GM12878 (cell line): Measurements from ENCODE around the gene PAFAH2. TPM values are rescaled to one million over a fixed set of nuclear protein-coding genes. Genes with fewer than 3 reads are reported as not detected.
"Not testable (repeated sequence)": the region's sequence is repeated elsewhere in the genome, so short reads cannot be mapped to it uniquely, and the experiment has no call there.

Experiments used
- ATAC-seq: fragments of 200-7000 bp; cut with Tn5 transposase; 3 replicates; pipeline ENCODE4 v1.9.1; 2020; ENCODE audit warnings: mild to moderate bottlenecking, moderate library complexity
- BruUV-seq: library from RNA; stranded (reverse); fragments of 400-500 nt; replicated peaks from 2 replicates; lab custom pipeline; 2021; lab: Mats Ljungman, UMichigan
- CTCF ChIA-PET: fragments of 300-600 bp; sonication (Branson Sonifier 250); formaldehyde crosslinking; extraction: SDS; loops from one replicate; lab custom pipeline; 2021; ENCODE audit warnings: inconsistent platforms; lab: Yijun Ruan, JAX
- POLR2A ChIA-PET: fragments of 350-600 bp; formaldehyde crosslinking; extraction: SDS; loops from one replicate; lab custom pipeline; 2021; ENCODE audit warnings: inconsistent platforms; lab: Charles Lee
- RAD21 ChIA-PET: fragments of 300-600 bp; sonication (Branson Sonifier 250); formaldehyde crosslinking; loops from one replicate; lab custom pipeline; 2023; ENCODE audit warnings: antibody characterized with exemption; ENCODE audit not compliant: unreplicated experiment; lab: Charles Lee
- SMC1A ChIA-PET: fragments of 300-600 bp; sonication (Branson Sonifier 250); formaldehyde crosslinking; loops from one replicate; lab custom pipeline; 2023; ENCODE audit not compliant: unreplicated experiment, uncharacterized antibody; lab: Charles Lee
- DNase-seq: peaks from one replicate; pipeline ENCODE4 v3.0.0-alpha.2; 2011; ENCODE audit warnings: low read depth, low spot score
- FAIRE-seq: peaks from 3 replicates; lab custom pipeline; 2011; peaks lifted over from hg19 to GRCh38; lab: Jason Lieb, UNC
- H2AFZ ChIP-seq: 2 replicates; pipeline ENCODE4 v1.6.0; 2011; ENCODE audit warnings: low read depth, low read length, control low read depth; ENCODE audit not compliant: control insufficient read depth
- H3K27ac ChIP-seq: 2 replicates; pipeline ENCODE4 v1.5.1; 2011; ENCODE audit warnings: control low read depth; ENCODE audit not compliant: control insufficient read depth, insufficient read depth
- H3K27me3 ChIP-seq, 2 experiments: replicated peaks in 1 of 2; 2 replicates each; pipeline versions ENCODE4 v1.6.0 to v1.6.1; 2011; ENCODE audit warnings: low read length in 1 of 2; ENCODE audit not compliant: control insufficient read depth in 2 of 2, insufficient read depth in 2 of 2
- H3K36me3 ChIP-seq, 2 experiments: 2 replicates each; pipeline ENCODE4 v1.5.1; 2011; ENCODE audit warnings: low read length in 1 of 2; ENCODE audit not compliant: control insufficient read depth in 2 of 2, insufficient read depth in 2 of 2
- H3K4me1 ChIP-seq: 2 replicates; pipeline ENCODE4 v1.6.1; 2011; ENCODE audit warnings: mild to moderate bottlenecking, low read length, moderate library complexity, mixed read lengths; ENCODE audit not compliant: control insufficient read depth, insufficient read depth
- H3K4me2 ChIP-seq: 2 replicates; pipeline ENCODE4 v1.6.0; 2011; ENCODE audit warnings: control low read depth; ENCODE audit not compliant: control insufficient read depth, insufficient read depth
- H3K4me3 ChIP-seq: fragments of 200-600 bp; sonication (generic); 2 replicates; pipeline ENCODE4 v1.5.1; 2016
- H3K79me2 ChIP-seq: 2 replicates; pipeline ENCODE4 v1.6.0; 2011; ENCODE audit warnings: low read length; ENCODE audit not compliant: control insufficient read depth, insufficient read depth
- H3K9ac ChIP-seq: 2 replicates; pipeline ENCODE4 v1.8.0; 2011; ENCODE audit warnings: low read length, control low read depth, mixed read lengths; ENCODE audit not compliant: control insufficient read depth, insufficient read depth
- H3K9me3 ChIP-seq: replicated peaks from 3 replicates; pipeline ENCODE4 v1.5.1; 2011; ENCODE audit warnings: mild to moderate bottlenecking, low read length; ENCODE audit not compliant: control insufficient read depth, insufficient read depth
- H4K20me1 ChIP-seq: 2 replicates; pipeline ENCODE4 v1.6.0; 2011; ENCODE audit not compliant: control insufficient read depth, insufficient read depth
- BHLHE40 ChIP-seq, 2 experiments: fragments of 450-650 bp in 1 of 2; IDR thresholded peaks; 2 replicates each; pipeline ENCODE4 v1.6.1; 2011 to 2017; ENCODE audit warnings: low read depth in 2 of 2, borderline replicate concordance in 1 of 2, improper control_type of control experiment in 1 of 2, low read length in 1 of 2, mild to moderate bottlenecking in 1 of 2
- DPF2 ChIP-seq: fragments of 450-650 bp; IDR thresholded peaks from 2 replicates; pipeline ENCODE4 v1.6.1; 2017; ENCODE audit warnings: mild to moderate bottlenecking
- E4F1 ChIP-seq: fragments of 450-650 bp; IDR thresholded peaks from 2 replicates; pipeline ENCODE4 v1.6.1; 2018; ENCODE audit warnings: borderline replicate concordance, mild to moderate bottlenecking; ENCODE audit not compliant: partially characterized antibody
- NR2C1 ChIP-seq: fragments of 450-650 bp; IDR thresholded peaks from 2 replicates; pipeline ENCODE4 v1.6.1; 2017; ENCODE audit warnings: antibody characterized with exemption, mild to moderate bottlenecking, moderate library complexity
- POLR2AphosphoS2 ChIP-seq: IDR thresholded peaks from 2 replicates; pipeline ENCODE4 v1.6.1; 2011; ENCODE audit warnings: low read depth, mild to moderate bottlenecking, low read length, improper control_type of control experiment, moderate library complexity
- TARDBP ChIP-seq: IDR thresholded peaks from 2 replicates; pipeline ENCODE4 v1.6.1; 2016; ENCODE audit warnings: borderline replicate concordance
- WGBS: methylation state at CpG from one replicate; pipeline ENCODE4 v1.1.6; 2016; ENCODE audit warnings: low lambda C conversion rate; ENCODE audit not compliant: insufficient replicate concordance, insufficient coverage; ENCODE audit errors: missing lambda C conversion rate; 5-methylcytosine and 5-hydroxymethylcytosine counted together
- in situ Hi-C: fragments of 300-500 bp; cut with MboI; formaldehyde crosslinking; loops from 9 replicates; pipeline ENCODE4 v1.14.3; 2018; ENCODE audit warnings: mixed read lengths
- intact Hi-C: fragments of 100-400 bp; cut with micrococcal nuclease; formaldehyde crosslinking; loops from one replicate; pipeline ENCODE4 v1.14.2; 2022; ENCODE audit not compliant: unreplicated experiment
- polyA plus RNA-seq, 11 experiments: library from polyadenylated mRNA; depleted of rRNA in 4 of 11; unstranded in 6 of 11; stranded (reverse) in 5 of 11; fragments of >200 nt; fragmentation: Nextera tagmentation in 4 of 11; fragmentation: Illumina TruSeq in 1 of 11; extraction: Ambion mirVana in 4 of 11; extraction: Trizol in 1 of 11; gene quantifications; 1 replicate in 1 of 11; 2 replicates in 10 of 11; pipeline versions ENCODE4 v1.2.1 to v1.2.3, GENCODE V29; 2011 to 2016; ENCODE audit warnings: inconsistent platforms in 2 of 11, missing spikeins in 2 of 11, low read depth in 1 of 11
- total RNA-seq, 4 experiments: library from RNA; depleted of rRNA in 3 of 4; stranded (reverse); fragments of >200 nt in 3 of 4; fragmentation: Illumina TruSeq in 1 of 4; extraction: Trizol in 1 of 4; gene quantifications; 2 replicates each; pipeline versions ENCODE4 v1.2.1 to v1.2.3, GENCODE V29; 2013 to 2021
- TF ChIP-seq, protein P1 (sequence below): fragments of 450-650 bp; IDR thresholded peaks from 2 replicates; pipeline ENCODE4 v1.6.1; 2018; ENCODE audit warnings: mild to moderate bottlenecking, low read depth, moderate library complexity; ENCODE audit not compliant: partially characterized antibody

Gene PAFAH2
- total and polyA plus RNA-seq, 10 of the 15 experiments (the other 5 are each of a cell fraction or from before 2014, with no cell fraction given), result 3.0 to 9.5 (median 6.5) TPM

GRCh38 chr1:25944986-25945385 is 52.9 kb downstream of the PAFAH2 start (continued):
- TF ChIP-seq, protein P1, sequence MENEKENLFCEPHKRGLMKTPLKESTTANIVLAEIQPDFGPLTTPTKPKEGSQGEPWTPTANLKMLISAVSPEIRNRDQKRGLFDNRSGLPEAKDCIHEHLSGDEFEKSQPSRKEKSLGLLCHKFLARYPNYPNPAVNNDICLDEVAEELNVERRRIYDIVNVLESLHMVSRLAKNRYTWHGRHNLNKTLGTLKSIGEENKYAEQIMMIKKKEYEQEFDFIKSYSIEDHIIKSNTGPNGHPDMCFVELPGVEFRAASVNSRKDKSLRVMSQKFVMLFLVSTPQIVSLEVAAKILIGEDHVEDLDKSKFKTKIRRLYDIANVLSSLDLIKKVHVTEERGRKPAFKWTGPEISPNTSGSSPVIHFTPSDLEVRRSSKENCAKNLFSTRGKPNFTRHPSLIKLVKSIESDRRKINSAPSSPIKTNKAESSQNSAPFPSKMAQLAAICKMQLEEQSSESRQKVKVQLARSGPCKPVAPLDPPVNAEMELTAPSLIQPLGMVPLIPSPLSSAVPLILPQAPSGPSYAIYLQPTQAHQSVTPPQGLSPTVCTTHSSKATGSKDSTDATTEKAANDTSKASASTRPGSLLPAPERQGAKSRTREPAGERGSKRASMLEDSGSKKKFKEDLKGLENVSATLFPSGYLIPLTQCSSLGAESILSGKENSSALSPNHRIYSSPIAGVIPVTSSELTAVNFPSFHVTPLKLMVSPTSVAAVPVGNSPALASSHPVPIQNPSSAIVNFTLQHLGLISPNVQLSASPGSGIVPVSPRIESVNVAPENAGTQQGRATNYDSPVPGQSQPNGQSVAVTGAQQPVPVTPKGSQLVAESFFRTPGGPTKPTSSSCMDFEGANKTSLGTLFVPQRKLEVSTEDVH, result no peak
- TF ChIP-seq, all 136 proteins: peak for 0

- BruUV-seq, FAIRE-seq, in situ Hi-C loops, H3K36me3 ChIP-seq, H3K27ac ChIP-seq, H3K4me2 ChIP-seq, RAD21 ChIA-PET, CTCF ChIA-PET, DNase-seq, H3K4me3 ChIP-seq, H2AFZ ChIP-seq, POLR2A ChIA-PET, intact Hi-C loops, H3K79me2 ChIP-seq, H3K27me3 ChIP-seq, H3K9ac ChIP-seq, H3K9me3 ChIP-seq, H3K4me1 ChIP-seq, SMC1A ChIA-PET, H4K20me1 ChIP-seq: not testable (repeated sequence)
- ATAC-seq, result peak; percentile 48
- WGBS, result 10% methylated on average over 5 of the region's 5 CpGs
Observed at GRCh38 chr1:25943511-25943910, 54.4 kb downstream of the PAFAH2 start.

- intact Hi-C loops, result no loop called here
- no peaks in the 10 kb centered on the region for H3K9me3 ChIP-seq
- BruUV-seq, result no TSS peak
- H3K36me3 ChIP-seq, result no peaks in the 10 kb centered on the region
- no peak overlapping the region for H3K4me3 ChIP-seq
- H2AFZ ChIP-seq, result no peak overlapping the region
- DNase-seq (no peak), FAIRE-seq (no peak), ATAC-seq (no peak)
- H3K9ac ChIP-seq, result no peak overlapping the region
- no peaks in the 10 kb centered on the region; a peak in 1 of 4 replicates for H3K27me3 ChIP-seq
- TF ChIP-seq BHLHE40 (IDR thresholded peaks at IDR 0.05; ENCODE audit: borderline replicate concordance in 1 of 2, low read depth in 2 of 2, low read length in 1 of 2) (no peak), E4F1 (no peak), DPF2 (no peak), POLR2AphosphoS2 (no peak), TARDBP (no peak), NR2C1 (no peak)
- ChIA-PET CTCF (interaction anchor here (0.6 kb wide), 1 partner anchor 9 kb away, joined by 3 read pairs; no protein-coding TSS in a partner anchor), RAD21 (no interaction called here), SMC1A (no interaction called here), POLR2A (no interaction called here)
- H3K79me2 ChIP-seq, result no peaks in the 10 kb centered on the region
- no peak overlapping the region for H3K27ac ChIP-seq
- no peaks in the 10 kb centered on the region for H3K4me1 ChIP-seq
- no peak overlapping the region for H3K4me2 ChIP-seq
- H4K20me1 ChIP-seq, result no peaks in the 10 kb centered on the region
- WGBS, result 55% methylated on average over 4 of the region's 4 CpGs
- in situ Hi-C loops, result no loop called here
Observed at GRCh38 chr1:25936947-25937346, 60.9 kb downstream of the PAFAH2 start.
